Subcutaneous adipose tissue (tissue), 4 donors: ENCODE measurements around the gene EGFL7. TPM values are rescaled to one million over a fixed set of nuclear protein-coding genes. Genes with fewer than 3 reads are reported as not detected.

Experiments
- CTCF ChIP-seq: fragments of 450-650 bp; IDR thresholded peaks from one replicate; pipeline ENCODE4 v1.5.1; 2016; ENCODE audit warnings: low read depth, mild to moderate bottlenecking, control low read depth, antibody characterized with exemption, moderate library complexity
- small RNA-seq: library from RNA; depleted of rRNA; stranded (forward); fragments of <200 nt; gene quantifications from one replicate; pipeline ENCODE3, GENCODE V24; 2016
- total RNA-seq, 4 donors: library from RNA; depleted of rRNA; stranded (reverse); fragments of >200 nt; gene quantifications; one replicate each; pipeline ENCODE4 v1.1.0, GENCODE V29; 2016

The EGFL7 gene
- total RNA-seq, 4 donors from 2014 or later = 47.6 to 161 (median 102) TPM

- no peak for TF ChIP-seq CTCF
These were observed 54.7 kb downstream of the EGFL7 start for GRCh38 chr9:136717399-136717798.

GRCh38 chr9:136718345-136719194, 55.9 kb downstream of the EGFL7 start:
- TF ChIP-seq CTCF = no peak

- TF ChIP-seq CTCF = no peak
These were observed 56.6 kb downstream of the EGFL7 start for GRCh38 chr9:136719195-136719880.

GRCh38 chr9:136720251-136720897, 57.7 kb downstream of the EGFL7 start:
- TF ChIP-seq CTCF = no peak

GRCh38 chr9:136720898-136721338, 58.2 kb downstream of the EGFL7 start:
- no peak for TF ChIP-seq CTCF

- no peak for TF ChIP-seq CTCF
These were observed 58.8 kb downstream of the EGFL7 start for GRCh38 chr9:136721339-136722092.

Small RNA genes lying within 50 kb of the gene (small RNA-seq; reads per million reads assigned to genes)
- 1,259 reads per million, percentile 99 among the genes with 10 or more reads in this experiment for gene MIR126

Other genes starting within 250 kb of the EGFL7 start
- 10 to 100 TPM in 1 of 4 donors, 1 to 10 TPM in 3; 4.4 to 12.8 (median 5.0) TPM for gene INPP5E, start 223.1 kb upstream of the EGFL7 start, total RNA-seq
- 10 to 100 TPM; 39.0 to 65.4 (median 52.9) TPM for gene SEC16A, start 179.9 kb upstream of the EGFL7 start, total RNA-seq
- 10 to 100 TPM; 18.0 to 94.4 (median 21.3) TPM for gene NOTCH1, start 116.9 kb upstream of the EGFL7 start, total RNA-seq
- gene AGPAT2, start 24.5 kb downstream of the EGFL7 start, total RNA-seq = 1,000 to 10,000 TPM in 1 of 4 donors, 100 to 1,000 TPM in 3; 300 to 1,989 (median 392) TPM
- 1 to 10 TPM; 1.9 to 7.9 (median 5.6) TPM for gene DIPK1B, start 49.7 kb downstream of the EGFL7 start, total RNA-seq
- 1 to 10 TPM in 3 of 4 donors, under 1 TPM in 1; 0.68 to 8.6 (median 3.8) TPM for gene LCN10, start 80.0 kb downstream of the EGFL7 start, total RNA-seq
- gene LCN6, start 85.6 kb downstream of the EGFL7 start, total RNA-seq = 10 to 100 TPM in 2 of 4 donors, 1 to 10 TPM in 2; 2.4 to 18.3 (median 7.9) TPM
- not detected for gene LCN8, start 95.3 kb downstream of the EGFL7 start, total RNA-seq
- not detected for gene LCN15, start 101.6 kb downstream of the EGFL7 start, total RNA-seq
- 10 to 100 TPM; 22.2 to 68.8 (median 54.4) TPM for gene TMEM141, start 128.4 kb downstream of the EGFL7 start, total RNA-seq
- 1 to 10 TPM in 2 of 4 donors, under 1 TPM in 2; 0.51 to 2.4 (median 1.5) TPM for gene CCDC183, start 133.4 kb downstream of the EGFL7 start, total RNA-seq
- gene RABL6, start 145.0 kb downstream of the EGFL7 start, total RNA-seq = 10 to 100 TPM; 29.4 to 78.2 (median 33.4) TPM
- 1 to 10 TPM in 1 of 4 donors, under 1 TPM in 3; 0.33 to 3.0 (median 0.48) TPM for gene AJM1, start 179.6 kb downstream of the EGFL7 start, total RNA-seq
- gene PHPT1, start 186.5 kb downstream of the EGFL7 start, total RNA-seq = 10 to 100 TPM; 31.8 to 56.6 (median 45.7) TPM
- 1 to 10 TPM in 2 of 4 donors, under 1 TPM in 1, not detected in 1; 0.68 to 1.5 (median 1.1) TPM for gene MAMDC4, start 189.4 kb downstream of the EGFL7 start, total RNA-seq
- 100 to 1,000 TPM; 187 to 332 (median 293) TPM for gene EDF1, start 203.4 kb downstream of the EGFL7 start, total RNA-seq
- gene TRAF2, start 223.6 kb downstream of the EGFL7 start, total RNA-seq = 1 to 10 TPM; 2.9 to 7.7 (median 6.1) TPM